OCI-LY1 (cell line): ENCODE data around the gene ATP2A2.

ENCODE experiments used
- EZH2 ChIP-seq: fragments of 200-600 bp; sonication (generic), shearing (Covaris generic); IDR thresholded peaks from 2 replicates; pipeline ENCODE4 v1.8.0; 2017; ENCODE audit warnings: borderline replicate concordance, mixed run types, mild to moderate bottlenecking, antibody characterized with exemption, low read length, moderate library complexity, mixed read lengths
- TF ChIP-seq, protein P1 (sequence below): fragments of 200-600 bp; sonication (generic), shearing (Covaris generic); IDR thresholded peaks from 2 replicates; pipeline ENCODE4 v1.5.1; 2017; ENCODE audit warnings: mild to moderate bottlenecking, antibody characterized with exemption, low read length, moderate library complexity, mixed read lengths

DNA sequence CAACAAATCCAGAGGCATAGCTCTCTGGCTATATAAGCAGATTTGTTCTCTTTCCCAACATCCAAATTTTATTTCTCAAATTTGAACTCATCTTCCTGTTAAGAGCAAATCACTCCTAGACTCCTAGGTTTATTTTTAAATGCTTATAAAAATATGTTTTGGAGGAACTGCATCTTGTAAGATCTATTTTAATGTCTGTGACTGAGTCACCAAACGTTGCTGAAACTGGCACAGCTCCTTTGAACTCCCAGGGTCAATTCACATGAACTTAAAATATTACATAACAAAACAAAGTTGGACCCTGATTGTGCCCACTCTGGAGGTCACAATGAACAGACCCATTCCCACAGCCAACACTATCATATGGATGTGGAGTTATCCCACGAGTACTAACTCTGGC lies 98.6 kb downstream of the ATP2A2 start:
- TF ChIP-seq, protein P1, sequence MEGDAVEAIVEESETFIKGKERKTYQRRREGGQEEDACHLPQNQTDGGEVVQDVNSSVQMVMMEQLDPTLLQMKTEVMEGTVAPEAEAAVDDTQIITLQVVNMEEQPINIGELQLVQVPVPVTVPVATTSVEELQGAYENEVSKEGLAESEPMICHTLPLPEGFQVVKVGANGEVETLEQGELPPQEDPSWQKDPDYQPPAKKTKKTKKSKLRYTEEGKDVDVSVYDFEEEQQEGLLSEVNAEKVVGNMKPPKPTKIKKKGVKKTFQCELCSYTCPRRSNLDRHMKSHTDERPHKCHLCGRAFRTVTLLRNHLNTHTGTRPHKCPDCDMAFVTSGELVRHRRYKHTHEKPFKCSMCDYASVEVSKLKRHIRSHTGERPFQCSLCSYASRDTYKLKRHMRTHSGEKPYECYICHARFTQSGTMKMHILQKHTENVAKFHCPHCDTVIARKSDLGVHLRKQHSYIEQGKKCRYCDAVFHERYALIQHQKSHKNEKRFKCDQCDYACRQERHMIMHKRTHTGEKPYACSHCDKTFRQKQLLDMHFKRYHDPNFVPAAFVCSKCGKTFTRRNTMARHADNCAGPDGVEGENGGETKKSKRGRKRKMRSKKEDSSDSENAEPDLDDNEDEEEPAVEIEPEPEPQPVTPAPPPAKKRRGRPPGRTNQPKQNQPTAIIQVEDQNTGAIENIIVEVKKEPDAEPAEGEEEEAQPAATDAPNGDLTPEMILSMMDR: no peak
- TF ChIP-seq EZH2: no peak
